Measurements from ENCODE around the gene MYO7A.

DNA sequence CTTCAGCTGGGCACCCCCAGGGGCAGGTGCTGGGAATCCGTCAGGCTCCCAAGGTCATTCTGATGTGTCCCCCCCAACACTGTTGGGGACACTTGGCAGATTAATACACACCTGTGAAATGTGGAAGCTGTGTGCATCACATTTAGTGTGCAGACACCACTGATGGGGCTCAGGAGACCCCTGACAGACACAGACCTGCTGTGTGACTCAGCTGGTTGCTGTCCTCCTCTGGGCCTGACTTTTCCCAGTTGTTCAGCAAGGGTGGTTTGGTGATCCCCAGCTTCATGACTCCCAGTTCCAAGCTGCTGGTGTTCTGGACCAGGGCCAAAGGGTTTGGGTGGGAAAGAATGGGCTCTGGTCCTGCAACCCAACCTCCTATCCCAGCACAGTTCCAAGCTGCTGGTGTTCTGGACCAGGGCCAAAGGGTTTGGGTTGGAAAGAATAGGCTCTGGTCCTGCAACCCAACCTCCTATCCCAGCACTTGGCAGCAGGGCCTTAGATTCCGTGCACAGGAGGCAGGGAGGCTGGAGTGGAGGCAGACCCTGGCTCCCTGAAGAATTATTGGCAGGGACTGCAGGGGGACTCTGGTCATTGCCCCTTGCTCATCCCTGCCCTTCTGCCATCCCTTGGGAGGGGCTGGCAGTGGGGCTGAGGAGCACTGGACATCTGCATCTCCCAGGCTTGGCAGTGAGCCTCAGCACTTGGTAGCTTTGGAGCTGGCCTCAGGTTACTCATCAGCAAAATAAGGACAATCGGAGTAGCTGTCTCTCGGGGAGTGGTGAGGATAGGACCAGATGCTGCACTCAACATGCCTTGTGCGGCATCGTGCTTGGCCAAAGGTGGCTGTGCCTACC lies 33.8 kb upstream of the MYO7A start:
- TF ChIP-seq, protein P1, sequence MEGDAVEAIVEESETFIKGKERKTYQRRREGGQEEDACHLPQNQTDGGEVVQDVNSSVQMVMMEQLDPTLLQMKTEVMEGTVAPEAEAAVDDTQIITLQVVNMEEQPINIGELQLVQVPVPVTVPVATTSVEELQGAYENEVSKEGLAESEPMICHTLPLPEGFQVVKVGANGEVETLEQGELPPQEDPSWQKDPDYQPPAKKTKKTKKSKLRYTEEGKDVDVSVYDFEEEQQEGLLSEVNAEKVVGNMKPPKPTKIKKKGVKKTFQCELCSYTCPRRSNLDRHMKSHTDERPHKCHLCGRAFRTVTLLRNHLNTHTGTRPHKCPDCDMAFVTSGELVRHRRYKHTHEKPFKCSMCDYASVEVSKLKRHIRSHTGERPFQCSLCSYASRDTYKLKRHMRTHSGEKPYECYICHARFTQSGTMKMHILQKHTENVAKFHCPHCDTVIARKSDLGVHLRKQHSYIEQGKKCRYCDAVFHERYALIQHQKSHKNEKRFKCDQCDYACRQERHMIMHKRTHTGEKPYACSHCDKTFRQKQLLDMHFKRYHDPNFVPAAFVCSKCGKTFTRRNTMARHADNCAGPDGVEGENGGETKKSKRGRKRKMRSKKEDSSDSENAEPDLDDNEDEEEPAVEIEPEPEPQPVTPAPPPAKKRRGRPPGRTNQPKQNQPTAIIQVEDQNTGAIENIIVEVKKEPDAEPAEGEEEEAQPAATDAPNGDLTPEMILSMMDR (IDR thresholded peaks at IDR 0.05) = no peak
- no peak for TF ChIP-seq POLR2A (IDR thresholded peaks at IDR 0.05)
